Measurements from ENCODE around the gene OR10A6. TPM values are rescaled to one million over a fixed set of nuclear protein-coding genes. Genes with fewer than 3 reads are reported as not detected.

The OR10A6 gene
- total RNA-seq, 1 donor from 2014 or later, result not detected

Other genes with a start within 250 kb of the OR10A6 start
- not detected in 2 replicates for gene OVCH2, start 224.8 kb downstream of the OR10A6 start, total RNA-seq
- gene OR5P2, start 134.3 kb downstream of the OR10A6 start, total RNA-seq, result not detected in 2 replicates
- gene OR5P3, start 100.4 kb downstream of the OR10A6 start, total RNA-seq, result not detected in 2 replicates
- not detected in 2 replicates for gene OR10A3, start 10.4 kb upstream of the OR10A6 start, total RNA-seq
- gene NLRP10, start 34.2 kb upstream of the OR10A6 start, total RNA-seq, result not detected in 2 replicates
- gene EIF3F, start 56.1 kb upstream of the OR10A6 start, total RNA-seq, result 200 and 271 TPM in 2 replicates
- 0.60 and 0.65 TPM in 2 replicates for gene TUB, start 149.9 kb upstream of the OR10A6 start, total RNA-seq
- not detected in 2 replicates for gene RIC3, start 237.8 kb upstream of the OR10A6 start, total RNA-seq